ENCODE measurements around the gene BYSL.

Gene BYSL

GRCh38 chr6:41920921-41921711 lies at the start of gene BYSL, which contains the start of gene MED20:
Gene BYSL, plus strand, starts transcription at chr6:41921499. Its CDS starts 64 bp downstream, at chr6:41921563.
Gene MED20, minus strand, starts transcription at chr6:41921139. Its CDS starts 121 bp downstream, at chr6:41921018.
- DNase-seq (peak; percentile 97), ATAC-seq (peak; percentile 92)

GRCh38 chr6:41871691-41872090 lies 49.6 kb upstream of the BYSL start:
- no peak for DNase-seq

GRCh38 chr6:41872147-41872546 lies 49.2 kb upstream of the BYSL start:
- ATAC-seq (no peak), DNase-seq (no peak)

More at GRCh38 chr6:41871691-41872090, 49.6 kb upstream of the BYSL start:
- no peak for ATAC-seq

GRCh38 chr6:41874741-41875140 lies 46.6 kb upstream of the BYSL start:
- DNase-seq = no peak
- no peak for ATAC-seq

GRCh38 chr6:41877051-41877680 lies 44.1 kb upstream of the BYSL start:
- DNase-seq = no peak
- no peak for ATAC-seq

- no peak for DNase-seq
- ATAC-seq = no peak
These were observed 43.1 kb upstream of the BYSL start for GRCh38 chr6:41878246-41878645.

GRCh38 chr6:41878961-41879405 lies 42.3 kb upstream of the BYSL start:
- ATAC-seq (no peak), DNase-seq (no peak)

- ATAC-seq = no peak
- no peak for DNase-seq
These were observed 39.8 kb upstream of the BYSL start for GRCh38 chr6:41881506-41881905.

GRCh38 chr6:41884957-41885356 lies 36.3 kb upstream of the BYSL start:
- no peak for ATAC-seq
- no peak for DNase-seq

- ATAC-seq (no peak), DNase-seq (no peak)
These were observed 35.4 kb upstream of the BYSL start for GRCh38 chr6:41885930-41886329.

GRCh38 chr6:41887331-41887751 lies 34.0 kb upstream of the BYSL start:
- DNase-seq = no peak
- ATAC-seq = no peak

GRCh38 chr6:41892921-41893564 lies 28.3 kb upstream of the BYSL start:
- DNase-seq (no peak), ATAC-seq (no peak)

GRCh38 chr6:41894366-41895299 lies 26.7 kb upstream of the BYSL start:
- peak; percentile 15 for ATAC-seq

GRCh38 chr6:41895300-41896233 lies 25.7 kb upstream of the BYSL start, which contains the start of gene USP49:
Gene USP49, minus strand, starts transcription at chr6:41895375. Its CDS starts 88,392 bp downstream, at chr6:41806983.
- peak; percentile 96 for DNase-seq
- peak; percentile 97 for ATAC-seq

More at GRCh38 chr6:41894366-41895299, 26.7 kb upstream of the BYSL start:
- DNase-seq = peak; percentile 9

GRCh38 chr6:41896281-41896680 lies 25.0 kb upstream of the BYSL start:
- DNase-seq (no peak), ATAC-seq (no peak)

- ATAC-seq = no peak
These were observed 20.4 kb upstream of the BYSL start for GRCh38 chr6:41900861-41901260.

GRCh38 chr6:41901882-41902519 lies 19.3 kb upstream of the BYSL start:
- peak; percentile 52 for DNase-seq
- no peak for ATAC-seq

More at GRCh38 chr6:41900861-41901260, 20.4 kb upstream of the BYSL start:
- DNase-seq = no peak

- ATAC-seq (no peak), DNase-seq (no peak)
These were observed 11.6 kb upstream of the BYSL start for GRCh38 chr6:41909727-41910126.

- no peak for ATAC-seq
- DNase-seq = no peak
These were observed 7.0 kb upstream of the BYSL start for GRCh38 chr6:41914343-41914742.
